ENCODE results near the gene BAHCC1.
"Not testable (repeated sequence)": the region's sequence is repeated elsewhere in the genome, so short reads cannot be mapped to it uniquely, and the experiment has no call there.

BAHCC1 gene

GRCh38 chr17:81354252-81354953, 40.9 kb upstream of the BAHCC1 start:
- H3K36me3 ChIP-seq (ENCODE audit: insufficient read depth, low read length) = no peaks in the 10 kb centered on the region

DNA sequence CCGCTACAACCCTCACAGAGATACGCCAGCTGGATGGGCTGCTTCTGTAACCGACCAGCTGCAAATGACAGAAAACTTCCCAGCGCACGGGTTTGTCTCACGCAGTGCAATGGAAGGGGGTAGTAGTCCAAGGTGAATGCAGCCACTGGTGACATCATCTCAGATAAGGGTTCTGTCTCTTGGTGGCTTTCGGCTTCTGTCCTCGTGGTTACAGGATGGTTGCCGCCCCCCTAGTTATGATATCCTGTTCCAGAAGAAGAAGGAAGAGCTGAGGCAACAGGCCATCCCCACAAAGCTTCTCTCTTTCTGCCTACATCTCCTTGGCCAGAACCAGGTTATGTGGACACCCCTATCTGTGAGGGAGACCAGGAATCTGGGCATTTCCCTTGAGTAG, 40.3 kb upstream of the BAHCC1 start:
- Histone ChIP-seq H3K27me3 (ENCODE audit: control insufficient read depth, insufficient read depth, low read length) (peaks cover 13% of the 10 kb centered on the region), H3K9me3 (replicated peaks; ENCODE audit: low read length) (no peaks in the 10 kb centered on the region), H3K4me3 (ENCODE audit: low read length) (no peak overlapping the region), H3K4me2 (ENCODE audit: low read length) (no peak overlapping the region), H3K9ac (ENCODE audit: low read depth, low read length) (no peak overlapping the region), H3K36me3 (ENCODE audit: insufficient read depth, low read length) (no peaks in the 10 kb centered on the region), H3K4me1 (ENCODE audit: control insufficient read depth, insufficient read depth, low read length) (peaks cover 5% of the 10 kb centered on the region)

More at GRCh38 chr17:81354252-81354953, 40.9 kb upstream of the BAHCC1 start:
- H3K4me2 ChIP-seq (ENCODE audit: low read length) = no peak overlapping the region
- peaks cover 13% of the 10 kb centered on the region for H3K27me3 ChIP-seq (ENCODE audit: control insufficient read depth, insufficient read depth, low read length)
- H3K9ac ChIP-seq (ENCODE audit: low read depth, low read length) = no peak overlapping the region
- H3K4me1 ChIP-seq (ENCODE audit: control insufficient read depth, insufficient read depth, low read length) = peaks cover 10% of the 10 kb centered on the region
- no peaks in the 10 kb centered on the region for H3K9me3 ChIP-seq (replicated peaks; ENCODE audit: low read length)
- H3K4me3 ChIP-seq (ENCODE audit: low read length) = no peak overlapping the region

DNA sequence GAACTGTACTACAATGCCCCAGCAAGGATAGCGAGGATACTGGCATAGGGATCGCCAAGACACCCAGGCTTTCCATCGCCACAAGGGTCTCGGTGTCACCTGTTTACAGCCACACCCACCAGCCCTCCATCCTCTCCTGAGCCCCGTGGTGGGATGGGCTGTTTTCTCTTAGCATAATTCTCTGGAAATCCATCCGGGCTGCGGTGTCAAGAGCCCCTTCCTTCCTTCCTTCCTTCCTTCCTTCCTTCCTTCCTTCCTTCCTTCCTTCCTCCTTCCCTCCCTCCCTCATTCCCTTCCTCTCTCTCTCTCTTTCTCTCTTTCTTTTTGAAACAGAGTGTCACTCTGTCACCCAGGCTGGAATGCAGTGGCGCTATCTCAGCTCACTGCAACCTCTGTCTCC, 36.0 kb upstream of the BAHCC1 start:
- Histone ChIP-seq H3K27me3 (ENCODE audit: control insufficient read depth, insufficient read depth, low read length) (peaks cover 18% of the 10 kb centered on the region), H3K4me3 (ENCODE audit: low read length) (no peak overlapping the region), H3K9ac (ENCODE audit: low read depth, low read length) (no peak overlapping the region), H3K9me3 (replicated peaks; ENCODE audit: low read length) (no peaks in the 10 kb centered on the region), H3K4me1 (ENCODE audit: control insufficient read depth, insufficient read depth, low read length) (peaks cover 5% of the 10 kb centered on the region), H3K36me3 (ENCODE audit: insufficient read depth, low read length) (no peaks in the 10 kb centered on the region), H3K4me2 (ENCODE audit: low read length) (no peak overlapping the region)

- H3K9me3 ChIP-seq (replicated peaks; ENCODE audit: low read length); H3K36me3 ChIP-seq (ENCODE audit: insufficient read depth, low read length); H3K4me3 ChIP-seq (ENCODE audit: low read length); H3K9ac ChIP-seq (ENCODE audit: low read depth, low read length); H3K4me2 ChIP-seq (ENCODE audit: low read length): not testable (repeated sequence)
- Histone ChIP-seq H3K4me1 (ENCODE audit: control insufficient read depth, insufficient read depth, low read length) (peaks cover 18% of the 10 kb centered on the region), H3K27me3 (ENCODE audit: control insufficient read depth, insufficient read depth, low read length) (peaks cover 13% of the 10 kb centered on the region)
Observed at GRCh38 chr17:81362001-81362400, 33.3 kb upstream of the BAHCC1 start.

DNA sequence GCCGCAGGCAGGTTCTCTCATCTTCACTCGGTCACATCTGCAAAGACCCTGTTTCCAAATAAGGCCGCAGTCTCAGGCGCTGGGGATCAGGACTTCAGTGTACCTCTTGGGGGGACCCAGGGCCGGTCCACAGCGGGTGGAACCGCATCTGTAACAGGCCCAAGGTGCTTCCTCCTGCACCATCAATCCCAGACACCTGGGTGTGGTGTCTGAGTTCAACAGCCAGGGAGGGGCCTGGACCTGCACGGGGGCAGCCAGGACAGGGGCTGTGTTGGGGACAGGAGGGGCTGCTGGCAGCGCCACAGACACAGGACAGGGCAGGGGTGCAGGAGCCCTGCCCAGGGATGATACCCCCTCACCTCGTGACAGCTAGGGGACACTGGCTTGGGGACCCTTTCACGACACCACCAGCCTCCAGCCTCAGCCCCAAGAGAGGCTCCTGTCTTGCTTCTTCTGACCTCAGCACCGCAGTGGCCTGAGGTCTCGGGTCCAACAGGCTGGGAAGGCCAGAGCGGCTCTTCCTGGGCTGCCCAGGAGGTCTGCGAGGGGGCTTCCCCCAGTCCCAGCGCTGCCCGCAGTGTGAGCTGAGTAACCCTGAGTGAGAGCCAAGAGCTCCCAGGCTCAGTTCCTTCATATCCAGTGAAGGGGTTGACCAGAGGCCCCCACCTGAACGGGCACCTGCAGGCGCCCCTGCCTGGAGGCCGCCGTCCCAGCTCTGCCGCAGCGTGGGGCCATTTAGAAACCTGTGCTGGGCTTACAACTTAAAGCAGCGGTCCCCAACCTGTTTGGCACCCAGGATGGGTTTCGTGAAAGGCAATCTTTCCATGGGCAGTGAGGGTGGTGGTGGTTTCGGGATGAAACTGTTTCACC, 30.7 kb upstream of the BAHCC1 start:
- peaks cover 18% of the 10 kb centered on the region for H3K4me1 ChIP-seq (ENCODE audit: control insufficient read depth, insufficient read depth, low read length)

DNA sequence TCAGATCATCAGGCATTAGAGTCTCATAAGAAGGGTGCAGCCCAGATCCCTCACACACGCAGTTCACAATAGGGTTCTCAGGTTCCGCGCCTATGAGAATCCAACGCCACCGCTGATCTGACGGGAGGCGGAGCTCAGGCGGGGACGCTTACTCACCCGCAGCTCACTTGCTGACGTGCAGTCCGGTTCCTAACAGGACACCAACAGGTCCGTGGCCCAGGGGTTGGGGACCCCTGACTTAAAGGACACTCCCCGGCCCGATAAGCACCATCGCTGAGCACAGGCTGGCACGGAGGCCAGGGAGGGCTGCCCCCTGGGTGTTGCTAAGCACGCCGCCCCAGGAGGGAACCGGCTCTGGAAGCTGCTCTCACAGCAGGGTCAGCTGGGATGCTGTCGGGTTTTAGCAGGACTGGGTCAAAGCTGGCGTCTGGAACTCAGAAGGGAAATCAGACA, 30.1 kb upstream of the BAHCC1 start:
- Histone ChIP-seq H3K4me2 (ENCODE audit: low read length) (peak overlapping the region; percentile 73), H3K9ac (ENCODE audit: low read depth, low read length) (no peak overlapping the region), H3K4me1 (ENCODE audit: control insufficient read depth, insufficient read depth, low read length) (peaks cover 16% of the 10 kb centered on the region), H3K4me3 (ENCODE audit: low read length) (peak overlapping the region; percentile 42), H3K9me3 (replicated peaks; ENCODE audit: low read length) (no peaks in the 10 kb centered on the region), H3K27me3 (ENCODE audit: control insufficient read depth, insufficient read depth, low read length) (peaks cover 25% of the 10 kb centered on the region), H3K36me3 (ENCODE audit: insufficient read depth, low read length) (no peaks in the 10 kb centered on the region)

More for the DNA sequence above, 30.7 kb upstream of the BAHCC1 start:
- Histone ChIP-seq H3K4me2 (ENCODE audit: low read length) (peak overlapping the region; percentile 73), H3K9ac (ENCODE audit: low read depth, low read length) (no peak overlapping the region), H3K27me3 (ENCODE audit: control insufficient read depth, insufficient read depth, low read length) (peaks cover 24% of the 10 kb centered on the region), H3K36me3 (ENCODE audit: insufficient read depth, low read length) (no peaks in the 10 kb centered on the region), H3K4me3 (ENCODE audit: low read length) (no peak overlapping the region), H3K9me3 (replicated peaks; ENCODE audit: low read length) (no peaks in the 10 kb centered on the region)

DNA sequence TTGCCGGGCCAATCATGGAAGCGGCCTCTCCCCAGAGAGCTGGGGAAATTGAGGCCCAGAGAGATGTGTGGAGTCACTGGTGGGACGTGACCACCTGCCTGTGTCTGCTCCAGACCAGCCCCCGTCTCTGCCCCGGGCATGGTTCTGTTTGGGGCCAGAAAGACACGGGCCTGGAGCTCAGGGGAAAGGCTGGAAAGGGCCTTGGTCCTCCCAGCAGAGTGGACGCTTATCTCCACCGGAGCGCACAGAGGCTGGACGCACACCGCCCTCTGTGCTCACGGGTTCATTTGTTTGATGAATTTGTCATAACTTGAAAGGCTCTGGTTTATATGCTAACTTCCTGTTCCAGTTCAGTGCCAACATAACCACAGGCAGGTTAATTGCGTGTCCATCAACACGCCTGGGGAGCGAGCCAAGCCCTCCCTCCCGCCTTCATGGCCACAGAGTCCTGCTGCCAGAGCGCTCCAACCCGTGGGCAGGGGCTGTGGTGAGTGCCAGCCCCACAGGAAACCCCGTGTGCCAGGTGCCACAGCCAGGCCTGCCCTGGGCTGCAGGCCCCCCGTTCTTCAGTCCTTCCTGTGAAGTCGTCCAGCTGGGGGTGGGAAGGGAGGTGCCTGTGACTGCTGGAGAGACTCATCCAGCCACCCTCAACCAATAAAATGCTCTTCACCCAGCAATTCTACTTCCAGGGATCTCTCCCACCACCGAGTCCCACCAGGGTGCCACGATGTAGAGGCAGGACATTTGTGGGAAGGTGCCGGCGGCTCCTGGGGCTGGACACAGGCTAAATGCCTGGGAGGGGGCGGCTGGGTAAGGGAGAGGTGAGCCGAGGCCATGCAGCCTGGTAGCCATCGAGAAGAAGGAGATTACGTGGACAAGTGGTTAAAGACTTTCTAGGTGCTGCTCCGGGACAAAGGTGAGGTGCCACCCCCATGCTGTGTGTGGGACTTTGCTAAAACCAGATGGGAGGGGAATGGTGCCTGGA, 29.4 kb upstream of the BAHCC1 start:
- peaks cover 28% of the 10 kb centered on the region for H3K27me3 ChIP-seq (ENCODE audit: control insufficient read depth, insufficient read depth, low read length)

DNA sequence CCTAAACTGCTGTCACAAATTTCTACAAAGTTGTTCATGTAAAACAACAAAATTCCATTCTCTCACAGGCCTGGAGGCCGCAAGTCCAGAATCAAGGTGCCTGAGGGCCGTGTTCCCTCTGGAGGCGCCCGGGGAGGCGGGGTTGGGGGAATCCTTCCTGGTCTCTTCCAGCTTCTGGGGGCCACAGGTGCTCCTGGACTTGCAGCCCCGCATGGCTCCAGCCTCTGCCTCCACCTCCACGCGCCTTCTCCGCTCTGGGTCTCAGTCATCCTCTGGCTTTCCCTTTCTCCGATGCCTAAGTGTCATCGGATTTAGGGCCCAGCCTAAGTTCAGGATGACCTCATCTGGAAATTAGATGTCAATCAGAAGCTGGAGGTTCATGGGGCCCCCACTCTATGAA, 28.6 kb upstream of the BAHCC1 start:
- Histone ChIP-seq H3K4me1 (ENCODE audit: control insufficient read depth, insufficient read depth, low read length) (peaks cover 13% of the 10 kb centered on the region), H3K9ac (ENCODE audit: low read depth, low read length) (no peak overlapping the region), H3K4me3 (ENCODE audit: low read length) (no peak overlapping the region), H3K27me3 (ENCODE audit: control insufficient read depth, insufficient read depth, low read length) (peaks cover 28% of the 10 kb centered on the region), H3K9me3 (replicated peaks; ENCODE audit: low read length) (no peaks in the 10 kb centered on the region), H3K4me2 (ENCODE audit: low read length) (no peak overlapping the region), H3K36me3 (ENCODE audit: insufficient read depth, low read length) (no peaks in the 10 kb centered on the region)

More for the DNA sequence above, 29.4 kb upstream of the BAHCC1 start:
- Histone ChIP-seq H3K4me1 (ENCODE audit: control insufficient read depth, insufficient read depth, low read length) (peaks cover 13% of the 10 kb centered on the region), H3K36me3 (ENCODE audit: insufficient read depth, low read length) (no peaks in the 10 kb centered on the region), H3K4me3 (ENCODE audit: low read length) (no peak overlapping the region), H3K9me3 (replicated peaks; ENCODE audit: low read length) (no peaks in the 10 kb centered on the region), H3K9ac (ENCODE audit: low read depth, low read length) (no peak overlapping the region), H3K4me2 (ENCODE audit: low read length) (peak overlapping the region; percentile 73)

- Histone ChIP-seq H3K9me3 (replicated peaks; ENCODE audit: low read length) (no peaks in the 10 kb centered on the region), H3K4me1 (ENCODE audit: control insufficient read depth, insufficient read depth, low read length) (peaks cover 14% of the 10 kb centered on the region), H3K36me3 (ENCODE audit: insufficient read depth, low read length) (no peaks in the 10 kb centered on the region), H3K9ac (ENCODE audit: low read depth, low read length) (no peak overlapping the region), H3K4me3 (ENCODE audit: low read length) (no peak overlapping the region), H3K4me2 (ENCODE audit: low read length) (no peak overlapping the region), H3K27me3 (ENCODE audit: control insufficient read depth, insufficient read depth, low read length) (peaks cover 28% of the 10 kb centered on the region)
Observed at GRCh38 chr17:81367171-81367570, 28.1 kb upstream of the BAHCC1 start.

DNA sequence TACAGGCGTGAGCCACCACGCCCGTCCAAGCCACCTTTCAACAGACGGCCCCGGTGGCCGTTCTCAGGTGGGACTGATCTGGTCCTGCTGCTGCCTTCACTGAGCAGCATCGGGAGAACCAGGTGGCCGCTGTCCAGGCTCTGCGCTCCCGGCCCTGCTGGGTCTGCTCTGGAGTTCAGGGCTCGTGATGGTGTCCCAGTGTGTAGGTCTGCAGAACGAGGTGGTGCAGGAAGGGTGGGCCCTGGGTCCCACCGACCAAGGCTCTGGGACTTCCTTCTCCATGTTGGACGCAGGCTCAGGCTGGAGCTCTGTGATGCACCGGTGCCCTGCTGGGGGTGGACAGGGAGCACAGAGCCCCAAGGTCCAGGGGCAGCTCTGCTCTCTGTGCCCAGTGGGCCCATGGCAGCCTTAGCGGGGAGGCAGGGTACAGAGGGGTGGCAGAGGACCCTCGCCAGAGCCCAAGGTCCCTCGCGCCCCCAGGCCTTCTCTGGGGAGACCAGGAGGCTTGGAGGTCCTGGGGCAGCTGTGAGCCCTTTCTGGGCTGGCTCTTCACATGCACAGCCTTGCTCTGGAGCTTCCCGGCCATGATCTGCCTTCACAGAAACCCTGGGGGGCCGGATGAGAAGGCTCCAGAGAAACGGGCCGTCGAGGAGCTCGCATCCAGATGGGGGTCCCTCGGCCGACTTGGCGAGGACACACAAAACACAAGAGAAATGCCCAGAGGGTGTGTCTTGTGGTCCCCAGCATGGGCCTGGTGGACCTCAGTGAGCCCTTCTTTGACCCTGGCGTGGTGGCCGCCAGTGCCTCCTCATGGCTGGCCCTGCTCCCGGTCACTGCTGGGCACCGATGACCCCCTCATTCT, 26.9 kb upstream of the BAHCC1 start:
- Histone ChIP-seq H3K27me3 (ENCODE audit: control insufficient read depth, insufficient read depth, low read length) (peaks cover 24% of the 10 kb centered on the region), H3K4me2 (ENCODE audit: low read length) (no peak overlapping the region), H3K36me3 (ENCODE audit: insufficient read depth, low read length) (no peaks in the 10 kb centered on the region), H3K9me3 (replicated peaks; ENCODE audit: low read length) (no peaks in the 10 kb centered on the region), H3K4me1 (ENCODE audit: control insufficient read depth, insufficient read depth, low read length) (peaks cover 17% of the 10 kb centered on the region), H3K4me3 (ENCODE audit: low read length) (no peak overlapping the region), H3K9ac (ENCODE audit: low read depth, low read length) (no peak overlapping the region)

Data from skeletal muscle satellite cell (primary cell).